Transverse colon (tissue), 4 donors: ENCODE data around the gene GALC. TPM values are rescaled to one million over a fixed set of nuclear protein-coding genes. Genes with fewer than 3 reads are reported as not detected.
"Not testable (repeated sequence)": the region's sequence is repeated elsewhere in the genome, so short reads cannot be mapped to it uniquely, and the experiment has no call there.

ENCODE experiments used
- DNase-seq: peaks from one replicate; pipeline ENCODE4 v3.0.0-alpha.2; 2019
- H3K27ac ChIP-seq, 4 donors: fragments of 200-600 bp; sonication (generic); 2 replicates each; pipeline ENCODE4 v1.5.1; 2016 to 2018; ENCODE audit warnings: inconsistent platforms in 4 of 4
- H3K27me3 ChIP-seq: fragments of 200-600 bp; sonication (generic); 2 replicates; pipeline ENCODE4 v1.5.1; 2017; ENCODE audit warnings: inconsistent platforms
- H3K36me3 ChIP-seq, 4 donors: fragments of 200-600 bp; sonication (generic); 2 replicates each; pipeline ENCODE4 v1.5.1; 2017 to 2019; ENCODE audit warnings: inconsistent platforms in 4 of 4
- H3K4me1 ChIP-seq, 4 donors: fragments of 200-600 bp; sonication (generic); 2 replicates each; pipeline ENCODE4 v1.5.1; 2017 to 2020; ENCODE audit warnings: inconsistent platforms in 4 of 4
- H3K4me3 ChIP-seq, 4 donors: fragments of 200-600 bp; sonication (generic); 1 replicate in 1 of 4; 2 replicates in 3 of 4; pipeline versions ENCODE4 v1.5.1 to v1.6.1; 2017 to 2019; ENCODE audit warnings: inconsistent platforms in 4 of 4
- H3K9me3 ChIP-seq, 2 donors: fragments of 200-600 bp; sonication (generic); 2 replicates each; pipeline ENCODE4 v1.5.1; 2017 to 2019; ENCODE audit warnings: inconsistent platforms in 2 of 2
- EP300 ChIP-seq: sonication (generic); formaldehyde crosslinking; IDR thresholded peaks from one replicate; pipeline ENCODE4 v1.6.1; 2017; ENCODE audit warnings: antibody characterized with exemption, low read depth
- POLR2A ChIP-seq: fragments of 450-650 bp; IDR thresholded peaks from one replicate; pipeline ENCODE4 v1.6.1; 2016; ENCODE audit warnings: antibody characterized with exemption, mild to moderate bottlenecking, moderate library complexity
- POLR2AphosphoS5 ChIP-seq, 3 donors: sonication (generic); formaldehyde crosslinking; IDR thresholded peaks; one replicate each; pipeline ENCODE4 v1.6.1; 2016; ENCODE audit warnings: antibody characterized with exemption in 3 of 3
- WGBS, 2 donors: methylation state at CpG; one replicate each; pipeline ENCODE4 v1.1.5; 2018; ENCODE audit warnings: low coverage in 1 of 2; 5-methylcytosine and 5-hydroxymethylcytosine counted together
- in situ Hi-C, 4 donors: fragments of 200-750 bp; cut with MboI; loops; one replicate each; pipeline versions ENCODE4 v1.15.0 to v1.15.1; 2017; ENCODE audit warnings: low sequenced_read_pairs in 3 of 4, low pct_ligation_motif_present in 1 of 4, low pct_unique_long_range_greater_than_20kb in 1 of 4
- intact Hi-C: fragments of 100-400 bp; cut with DNase I; formaldehyde crosslinking; loops from one replicate; pipeline ENCODE4 v1.15.1; 2023; ENCODE audit warnings: low total_unique reads
- total RNA-seq, 4 donors: library from RNA; depleted of rRNA; stranded (reverse); fragments of >200 nt; gene quantifications; one replicate each; pipeline ENCODE4 v1.1.0, GENCODE V29; 2016
- TF ChIP-seq, protein P1 (sequence below), 5 experiments: fragments of 200-600 bp in 3 of 5; fragments of 450-650 bp in 2 of 5; sonication (generic) in 3 of 5; IDR thresholded peaks; 1 replicate in 2 of 5; 2 replicates in 3 of 5; pipeline ENCODE4 v1.5.1; 2016 to 2017; ENCODE audit warnings: antibody characterized with exemption in 5 of 5, inconsistent platforms in 3 of 5, mild to moderate bottlenecking in 2 of 5, moderate library complexity in 1 of 5

The GALC gene
- total RNA-seq, 4 donors from 2014 or later: 8.0 to 42.3 (median 28.9) TPM

DNA sequence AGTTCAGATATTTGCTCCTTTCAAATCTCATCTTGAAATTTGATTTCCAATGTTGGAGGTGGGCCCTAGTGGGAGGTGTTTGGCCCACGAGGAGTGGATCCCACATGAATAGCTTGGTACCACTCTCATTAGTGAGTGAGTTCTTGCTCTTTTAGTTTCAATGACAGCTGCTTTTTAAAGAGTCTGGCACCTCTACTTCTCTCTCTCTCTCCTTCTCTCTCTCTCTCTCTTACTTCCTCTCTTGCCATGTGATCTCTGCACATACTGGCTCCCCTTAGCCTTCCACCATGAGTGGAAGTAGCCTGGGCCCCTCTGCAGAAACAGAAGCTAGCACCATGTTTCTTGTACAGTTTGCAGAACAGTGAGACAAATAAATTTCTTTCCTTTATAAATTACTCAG lies 37.1 kb upstream of the GALC start:
- TF ChIP-seq, protein P1, sequence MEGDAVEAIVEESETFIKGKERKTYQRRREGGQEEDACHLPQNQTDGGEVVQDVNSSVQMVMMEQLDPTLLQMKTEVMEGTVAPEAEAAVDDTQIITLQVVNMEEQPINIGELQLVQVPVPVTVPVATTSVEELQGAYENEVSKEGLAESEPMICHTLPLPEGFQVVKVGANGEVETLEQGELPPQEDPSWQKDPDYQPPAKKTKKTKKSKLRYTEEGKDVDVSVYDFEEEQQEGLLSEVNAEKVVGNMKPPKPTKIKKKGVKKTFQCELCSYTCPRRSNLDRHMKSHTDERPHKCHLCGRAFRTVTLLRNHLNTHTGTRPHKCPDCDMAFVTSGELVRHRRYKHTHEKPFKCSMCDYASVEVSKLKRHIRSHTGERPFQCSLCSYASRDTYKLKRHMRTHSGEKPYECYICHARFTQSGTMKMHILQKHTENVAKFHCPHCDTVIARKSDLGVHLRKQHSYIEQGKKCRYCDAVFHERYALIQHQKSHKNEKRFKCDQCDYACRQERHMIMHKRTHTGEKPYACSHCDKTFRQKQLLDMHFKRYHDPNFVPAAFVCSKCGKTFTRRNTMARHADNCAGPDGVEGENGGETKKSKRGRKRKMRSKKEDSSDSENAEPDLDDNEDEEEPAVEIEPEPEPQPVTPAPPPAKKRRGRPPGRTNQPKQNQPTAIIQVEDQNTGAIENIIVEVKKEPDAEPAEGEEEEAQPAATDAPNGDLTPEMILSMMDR (IDR thresholded peaks at IDR 0.05): no peak
- no peak for TF ChIP-seq POLR2AphosphoS5 (IDR thresholded peaks at IDR 0.05)
- TF ChIP-seq POLR2A: no peak
- no peak for TF ChIP-seq EP300
- no peaks in the 10 kb centered on the region for H3K27me3 ChIP-seq
- H3K4me3 ChIP-seq: no peak overlapping the region
- in situ Hi-C loops (no loop called here), intact Hi-C loops (no loop called here)
- H3K27ac ChIP-seq: no peak overlapping the region
- no peak for DNase-seq
- H3K36me3 ChIP-seq: no peaks in the 10 kb centered on the region
- no peaks in the 10 kb centered on the region for H3K9me3 ChIP-seq
- WGBS, 2 donors: 73% methylated on average over 1 of the region's 1 CpG; no CpG with 5 or more reads in 1 of the 2 donors
- H3K4me1 ChIP-seq: peaks cover 0 to 4% (median 0%) of the 10 kb centered on the region in 4 donors

DNA sequence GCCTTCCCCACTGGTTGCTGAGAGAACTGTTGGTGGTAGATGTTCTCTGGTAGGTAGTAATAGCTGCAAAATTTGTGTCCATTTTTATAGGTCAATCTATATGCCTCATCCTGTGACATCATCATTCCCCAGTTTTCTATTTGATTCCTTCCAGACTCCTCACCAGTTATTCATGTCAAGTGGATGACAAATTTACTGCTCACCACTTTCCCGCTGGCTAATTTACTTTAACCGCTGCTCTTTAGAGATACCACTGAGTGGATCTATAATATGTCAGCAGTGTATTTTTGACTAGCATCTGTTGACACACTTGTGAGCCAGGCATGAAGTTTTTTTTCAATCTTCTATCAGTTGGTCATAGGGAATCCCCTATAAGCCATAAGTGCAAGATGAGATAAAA lies 36.5 kb upstream of the GALC start:
- 65 to 83% methylated on average over 2 of the region's 2 CpGs for WGBS, 2 donors

DNA sequence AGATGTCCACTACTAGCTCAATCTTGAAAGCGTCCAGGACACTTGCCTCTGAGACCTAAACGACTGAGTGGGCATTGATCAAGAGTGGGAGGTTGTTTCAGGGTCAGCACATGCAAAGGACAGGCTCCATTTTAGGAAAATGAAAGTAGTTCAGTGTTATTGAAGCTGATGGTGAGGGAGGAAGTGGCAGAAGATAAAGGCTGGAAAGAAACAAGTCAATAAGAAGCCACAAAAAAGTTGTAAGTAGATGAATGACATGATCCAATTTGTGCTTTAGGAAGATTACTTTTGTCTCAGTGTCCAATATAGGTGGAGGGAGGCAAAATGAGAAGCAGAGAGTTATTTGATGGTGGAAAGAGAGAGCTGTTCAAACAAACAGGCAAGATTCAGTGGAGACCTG lies 33.9 kb upstream of the GALC start:
- Histone ChIP-seq H3K27ac (no peak overlapping the region), H3K4me1 (peaks cover 0 to 23% (median 5%) of the 10 kb centered on the region in 4 donors), H3K36me3 (no peaks in the 10 kb centered on the region), H3K27me3 (no peaks in the 10 kb centered on the region), H3K9me3 (no peaks in the 10 kb centered on the region), H3K4me3 (no peak overlapping the region)
- in situ Hi-C loops (loop anchor here in 1 of 4 donors (10.0 kb wide), 1 partner anchor 128 kb away; no protein-coding TSS in a partner anchor), intact Hi-C loops (no loop called here)
- TF ChIP-seq, protein P1 (IDR thresholded peaks at IDR 0.05): no peak
- no peak for TF ChIP-seq EP300
- TF ChIP-seq POLR2A: no peak
- TF ChIP-seq POLR2AphosphoS5 (IDR thresholded peaks at IDR 0.05): no peak
- no peak for DNase-seq
- WGBS, 2 donors: 60 to 71% methylated on average over 2 of the region's 2 CpGs

More for the DNA sequence above, 36.5 kb upstream of the GALC start:
- Histone ChIP-seq H3K27me3 (no peaks in the 10 kb centered on the region), H3K27ac (no peak overlapping the region), H3K4me1 (peaks cover 0 to 10% (median 4%) of the 10 kb centered on the region in 4 donors), H3K4me3 (no peak overlapping the region), H3K9me3 (no peaks in the 10 kb centered on the region), H3K36me3 (no peaks in the 10 kb centered on the region)
- no peak for TF ChIP-seq POLR2A
- TF ChIP-seq, protein P1 (IDR thresholded peaks at IDR 0.05): no peak
- TF ChIP-seq POLR2AphosphoS5 (IDR thresholded peaks at IDR 0.05): no peak
- TF ChIP-seq EP300: no peak
- in situ Hi-C loops: loop anchor here in 1 of 4 donors (10.0 kb wide), 1 partner anchor 125 kb away; no protein-coding TSS in a partner anchor
- intact Hi-C loops: no loop called here
- no peak for DNase-seq

DNA sequence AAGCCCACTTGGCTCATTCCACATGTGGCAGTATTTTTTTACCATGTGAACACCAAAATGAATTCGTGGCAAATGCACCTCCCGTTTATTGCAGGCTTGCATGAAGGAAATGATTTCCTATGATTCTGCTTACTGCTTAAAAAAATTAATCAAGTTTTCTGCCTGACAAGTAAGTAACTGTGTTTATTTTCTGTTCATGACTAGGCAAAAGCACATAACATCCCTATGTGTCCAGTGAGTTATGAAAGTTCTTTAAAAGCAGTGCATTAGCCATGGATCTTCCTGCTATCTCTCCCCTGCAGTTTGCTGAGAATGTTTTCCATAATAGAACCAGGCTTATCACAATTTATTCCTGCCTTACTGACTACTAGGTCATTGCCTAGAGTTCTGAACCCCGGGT lies 32.3 kb upstream of the GALC start:
- WGBS, 2 donors: 43 to 51% methylated on average over 3 of the region's 3 CpGs

DNA sequence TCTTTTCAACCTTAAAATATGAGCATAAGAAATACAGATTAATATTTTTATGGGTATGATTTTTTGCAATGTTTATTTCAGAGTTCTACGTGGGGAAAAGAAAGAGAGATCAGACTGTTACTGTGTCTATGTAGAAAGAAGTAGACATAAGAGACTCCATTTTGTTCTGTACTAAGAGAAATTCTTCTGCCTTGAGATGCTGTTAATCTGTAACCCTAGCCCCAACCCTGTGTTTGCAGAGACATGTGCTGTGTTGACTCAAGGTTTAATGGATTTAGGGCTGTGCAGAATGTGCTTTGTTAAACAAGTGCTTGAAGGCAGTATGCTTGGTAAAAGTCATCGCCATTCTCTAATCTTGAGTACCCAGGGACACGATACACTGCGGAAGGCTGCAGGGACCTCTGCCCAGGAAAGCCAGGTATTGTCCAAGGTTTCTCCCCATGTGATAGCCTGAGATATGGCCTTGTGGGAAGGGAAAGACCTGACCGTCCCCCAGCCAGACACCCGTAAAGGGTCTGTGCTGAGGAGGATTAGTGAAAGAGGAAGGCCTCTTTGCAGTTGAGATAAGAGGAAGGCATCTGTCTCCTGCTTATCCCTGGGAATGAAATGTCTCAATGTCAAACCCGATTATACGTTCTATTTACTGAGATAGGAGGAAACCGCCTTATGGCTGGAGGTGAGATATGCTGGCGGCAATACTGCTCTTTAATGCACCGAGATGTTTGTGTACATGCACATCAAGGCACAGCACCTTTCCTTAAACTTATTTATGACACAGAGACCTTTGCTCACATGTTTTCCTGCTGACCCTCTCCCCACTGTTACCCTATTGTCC lies 31.5 kb upstream of the GALC start:
- WGBS, 2 donors: 37 to 63% methylated on average over 2 to 11 of the region's 11 CpGs
- H3K9me3 ChIP-seq, H3K27me3 ChIP-seq, H3K36me3 ChIP-seq, DNase-seq, H3K4me3 ChIP-seq, intact Hi-C loops: not testable (repeated sequence)
- Histone ChIP-seq H3K27ac (peak overlapping the region in 1 of 4 donors; percentile 7), H3K4me1 (peaks cover 0 to 23% (median 5%) of the 10 kb centered on the region in 4 donors)
- in situ Hi-C loops: loop anchor here in 1 of 4 donors (10.0 kb wide), 1 partner anchor 130 kb away; no protein-coding TSS in a partner anchor

More for the DNA sequence above, 32.3 kb upstream of the GALC start:
- Histone ChIP-seq H3K36me3 (no peaks in the 10 kb centered on the region), H3K27me3 (no peaks in the 10 kb centered on the region), H3K4me3 (no peak overlapping the region), H3K4me1 (peaks cover 0 to 23% (median 5%) of the 10 kb centered on the region in 4 donors), H3K27ac (no peak overlapping the region), H3K9me3 (no peaks in the 10 kb centered on the region)
- TF ChIP-seq POLR2A (no peak), POLR2AphosphoS5 (IDR thresholded peaks at IDR 0.05) (no peak), EP300 (no peak)
- TF ChIP-seq, protein P1 (IDR thresholded peaks at IDR 0.05): no peak
- in situ Hi-C loops: loop anchor here in 1 of 4 donors (10.0 kb wide), 1 partner anchor 129 kb away; no protein-coding TSS in a partner anchor
- DNase-seq: no peak
- intact Hi-C loops: no loop called here
